HepG2 (cell line): ENCODE measurements around the gene ABCB11. TPM values are rescaled to one million over a fixed set of nuclear protein-coding genes. Genes with fewer than 3 reads are reported as not detected.

Experiments
- ATAC-seq: fragments of 200-7000 bp; cut with Tn5 transposase; 3 replicates; pipeline ENCODE4 v1.9.1; 2020; ENCODE audit warnings: mild to moderate bottlenecking, moderate library complexity
- BruUV-seq: library from RNA; stranded (reverse); fragments of 400-500 nt; replicated peaks from 2 replicates; lab custom pipeline; 2021; lab: Mats Ljungman, UMichigan
- CTCF ChIA-PET: fragments of 300-600 bp; formaldehyde crosslinking; extraction: SDS; loops from one replicate; lab custom pipeline; 2021; ENCODE audit warnings: low total read pairs, inconsistent platforms, low intra/inter-chr PET ratio; lab: Yijun Ruan, JAX
- POLR2A ChIA-PET: fragments of 350-600 bp; sonication (Branson Sonifier 250); formaldehyde crosslinking; loops from one replicate; lab custom pipeline; 2020; ENCODE audit warnings: antibody characterized with exemption, inconsistent platforms; lab: Yijun Ruan, JAX
- DNase-seq: peaks from one replicate; pipeline ENCODE4 v3.0.0-alpha.2; 2015; ENCODE audit warnings: low spot score
- FAIRE-seq: peaks from 3 replicates; lab custom pipeline; 2011; peaks lifted over from hg19 to GRCh38; lab: Jason Lieb, UNC
- H2AFZ ChIP-seq: one replicate; pipeline ENCODE4 v1.6.1; 2011; ENCODE audit warnings: low read length, inconsistent platforms
- H3K27ac ChIP-seq: fragments of 300-600 bp; 3 replicates; pipeline ENCODE4 v1.8.0; 2011; ENCODE audit warnings: mixed run types, mild to moderate bottlenecking, mixed read lengths, low read length, inconsistent platforms; ENCODE audit not compliant: insufficient read depth; ENCODE audit errors: extremely low read length
- H3K27me3 ChIP-seq, 2 experiments: fragments of 200-600 bp in 1 of 2; 2 replicates in 1 of 2; 3 replicates in 1 of 2; pipeline versions ENCODE4 v1.6.0 to v1.8.0; 2011; ENCODE audit warnings: low read length in 2 of 2, mild to moderate bottlenecking in 2 of 2, moderate library complexity in 2 of 2, inconsistent platforms in 1 of 2; ENCODE audit not compliant: insufficient read depth in 2 of 2, control insufficient read depth in 1 of 2
- H3K36me3 ChIP-seq, 2 experiments: fragments of 200-600 bp in 1 of 2; replicated peaks in 1 of 2; 2 replicates in 1 of 2; 3 replicates in 1 of 2; pipeline versions ENCODE4 v1.5.1 to v1.8.0; 2011; ENCODE audit warnings: low read length in 2 of 2, inconsistent platforms in 1 of 2; ENCODE audit not compliant: insufficient read depth in 2 of 2, control insufficient read depth in 1 of 2
- H3K4me1 ChIP-seq: 2 replicates; pipeline ENCODE4 v1.5.1; 2012; ENCODE audit warnings: low read length, inconsistent platforms; ENCODE audit not compliant: insufficient read depth
- H3K4me2 ChIP-seq: 2 replicates; pipeline ENCODE4 v1.6.0; 2011; ENCODE audit warnings: low read depth, low read length, inconsistent platforms
- H3K4me3 ChIP-seq, 3 experiments: fragments of 200-600 bp in 1 of 3; sonication (generic), shearing (Covaris generic) in 1 of 3; replicated peaks in 1 of 3; 2 replicates each; pipeline ENCODE4 v1.5.1; 2011 to 2016; ENCODE audit warnings: low read length in 3 of 3, inconsistent platforms in 2 of 3, low read depth in 2 of 3, mild to moderate bottlenecking in 2 of 3, control low read depth in 1 of 3, mixed read lengths in 1 of 3; ENCODE audit not compliant: insufficient read depth in 1 of 3
- H3K79me2 ChIP-seq: one replicate; pipeline ENCODE4 v1.6.1; 2011; ENCODE audit warnings: low read length, inconsistent platforms; ENCODE audit not compliant: insufficient read depth
- H3K9ac ChIP-seq: 2 replicates; pipeline ENCODE4 v1.6.0; 2011; ENCODE audit warnings: mild to moderate bottlenecking, low read depth, low read length, inconsistent platforms; ENCODE audit not compliant: insufficient read depth
- H3K9me3 ChIP-seq: 2 replicates; pipeline ENCODE4 v1.5.1; 2012; ENCODE audit warnings: mild to moderate bottlenecking, low read length
- H4K20me1 ChIP-seq: 2 replicates; pipeline ENCODE4 v1.6.0; 2011; ENCODE audit warnings: inconsistent platforms, mild to moderate bottlenecking, low read length, moderate library complexity; ENCODE audit not compliant: insufficient read depth
- CBX1 ChIP-seq: IDR thresholded peaks from one replicate; pipeline ENCODE4 v1.6.1; 2016; ENCODE audit warnings: antibody characterized with exemption, low read depth
- ISL2 ChIP-seq: sonication (generic); formaldehyde crosslinking; IDR thresholded peaks from 2 replicates; pipeline ENCODE4 v1.5.0; 2020; ENCODE audit warnings: missing genetic modification reagents
- KIAA2018 ChIP-seq: sonication (generic); formaldehyde crosslinking; IDR thresholded peaks from 2 replicates; pipeline ENCODE4 v1.5.0; 2020; ENCODE audit warnings: mild to moderate bottlenecking, missing genetic modification reagents, borderline replicate concordance
- LRRFIP1 ChIP-seq: sonication (generic); formaldehyde crosslinking; conservative IDR thresholded peaks from 2 replicates; pipeline ENCODE4 v1.4.0; 2020; ENCODE audit warnings: missing genetic modification reagents
- MLLT10 ChIP-seq: sonication (generic); formaldehyde crosslinking; IDR thresholded peaks from 2 replicates; pipeline ENCODE4 v1.4.0; 2020; ENCODE audit warnings: missing genetic modification reagents
- MTERF4 ChIP-seq: sonication (generic); formaldehyde crosslinking; IDR thresholded peaks from 2 replicates; pipeline ENCODE4 v1.8.0; 2023; ENCODE audit warnings: mild to moderate bottlenecking, missing genetic modification reagents
- SOX13 ChIP-seq, 3 experiments: fragments of 450-650 bp in 1 of 3; sonication (generic) in 1 of 3; formaldehyde crosslinking in 1 of 3; IDR thresholded peaks in 2 of 3; conservative IDR thresholded peaks in 1 of 3; 2 replicates each; pipeline versions ENCODE4 v1.5.0 to v1.6.1; 2016 to 2020; ENCODE audit warnings: antibody characterized with exemption in 1 of 3, mild to moderate bottlenecking in 1 of 3, missing compliant biosample characterization in 1 of 3, missing genetic modification reagents in 1 of 3, moderate library complexity in 1 of 3
- TBP ChIP-seq: sonication (generic); formaldehyde crosslinking; IDR thresholded peaks from 2 replicates; pipeline ENCODE4 v1.5.0; 2020; ENCODE audit warnings: missing genetic modification reagents
- ZFP90 ChIP-seq: sonication (generic); formaldehyde crosslinking; IDR thresholded peaks from 2 replicates; pipeline ENCODE4 v1.8.0; 2022; ENCODE audit warnings: missing genetic modification reagents, mild to moderate bottlenecking, inconsistent platforms, borderline replicate concordance
- WGBS: methylation state at CpG from one replicate; pipeline ENCODE4 v1.1.6; 2017; ENCODE audit warnings: low lambda C conversion rate; 5-methylcytosine and 5-hydroxymethylcytosine counted together
- in situ Hi-C: cut with HindIII; loops from 2 replicates; pipeline ENCODE4 v1.10.0; 2017; ENCODE audit warnings: low pct_unique_long_range_greater_than_20kb; ENCODE audit not compliant: extremely low pct_ligation_motif_present
- intact Hi-C: fragments of 100-400 bp; cut with micrococcal nuclease; formaldehyde crosslinking; loops from one replicate; pipeline ENCODE4 v1.10.0; 2022; ENCODE audit not compliant: unreplicated experiment
- polyA plus RNA-seq, 8 experiments: library from polyadenylated mRNA; depleted of rRNA in 3 of 8; stranded (reverse) in 7 of 8; unstranded in 1 of 8; fragments of >200 nt; fragmentation: Illumina TruSeq in 4 of 8; extraction: Trizol in 4 of 8; gene quantifications; 2 replicates each; pipeline versions ENCODE4 v1.2.1 to v1.2.3, GENCODE V29; 2011 to 2016; ENCODE audit warnings: low read depth in 4 of 8, missing spikeins in 1 of 8, mixed read lengths in 1 of 8; ENCODE audit not compliant: insufficient read depth in 1 of 8
- total RNA-seq, 5 experiments: library from RNA; depleted of rRNA; stranded (reverse); fragments of >200 nt; fragmentation: Illumina TruSeq; extraction: Trizol; gene quantifications; 2 replicates each; pipeline ENCODE4 v1.2.3, GENCODE V29; 2016; ENCODE audit warnings: low read depth in 1 of 5

ABCB11 gene
- total and polyA plus RNA-seq, 2 of the 13 experiments (the other 11 are each of a cell fraction or from before 2014, with no cell fraction given), result not detected

- TF ChIP-seq SOX13 (IDR thresholded peaks at IDR 0.05) (no peak), SOX13 (CRISPR knock-in tag; conservative IDR thresholded peaks at IDR 0.05 in 1 of 2, IDR thresholded peaks at IDR 0.05 in 1 of 2) (no peak)
These were observed 32.4 kb downstream of the ABCB11 start (continued) for GRCh38 chr2:168998609-168999211.

- in situ Hi-C loops, result no loop called here
- no peak for TF ChIP-seq LRRFIP1 (CRISPR knock-in tag)
- TF ChIP-seq MTERF4, result no peak
- no peak for TF ChIP-seq KIAA2018
- TF ChIP-seq MLLT10 (CRISPR knock-in tag), result no peak
- TF ChIP-seq CBX1, result no peak
- TF ChIP-seq TBP, result no peak
- TF ChIP-seq ZFP90 (CRISPR knock-in tag), result no peak
- no peak for TF ChIP-seq ISL2 (CRISPR knock-in tag)
These were observed 33.3 kb downstream of the ABCB11 start for GRCh38 chr2:168997794-168998193.

More at GRCh38 chr2:168997794-168998193, 33.3 kb downstream of the ABCB11 start:
- no peaks in the 10 kb centered on the region for H3K9me3 ChIP-seq
- no peaks in the 10 kb centered on the region for H4K20me1 ChIP-seq
- no TSS peak for BruUV-seq
- no peaks in the 10 kb centered on the region for H3K4me1 ChIP-seq
- ChIA-PET CTCF (no interaction called here), POLR2A (no interaction called here)
- intact Hi-C loops, result no loop called here
- FAIRE-seq (no peak), DNase-seq (no peak), ATAC-seq (no peak)
- H3K4me3 ChIP-seq, result no peak overlapping the region
- H3K27ac ChIP-seq, result no peak overlapping the region
- H2AFZ ChIP-seq, result no peak overlapping the region
- WGBS, result 3% methylated on average over 1 of the region's 1 CpG
- no peak overlapping the region for H3K9ac ChIP-seq
- no peak overlapping the region for H3K4me2 ChIP-seq
- H3K36me3 ChIP-seq, result no peaks in the 10 kb centered on the region
- H3K27me3 ChIP-seq, result no peaks in the 10 kb centered on the region
- H3K79me2 ChIP-seq, result no peaks in the 10 kb centered on the region
